G401 (cell line): ENCODE results near the gene BORCS5. TPM values are rescaled to one million over a fixed set of nuclear protein-coding genes. Genes with fewer than 3 reads are reported as not detected.

Experiments used
- DNase-seq: peaks from one replicate; pipeline ENCODE4 v3.0.0-alpha.2; 2015; ENCODE audit warnings: low spot score
- in situ Hi-C: cut with HindIII; loops from 2 replicates; pipeline ENCODE4 v1.10.0; 2016; ENCODE audit warnings: low sequenced_read_pairs, mixed read lengths
- total RNA-seq: library from RNA; depleted of rRNA; stranded (reverse); fragments of >200 nt; shearing (Covaris generic); gene quantifications from 2 replicates; pipeline ENCODE4 v1.2.3, GENCODE V29; 2014

BORCS5 gene
- total RNA-seq, 1 experiment from 2014 or later: 5.1 TPM

DNA sequence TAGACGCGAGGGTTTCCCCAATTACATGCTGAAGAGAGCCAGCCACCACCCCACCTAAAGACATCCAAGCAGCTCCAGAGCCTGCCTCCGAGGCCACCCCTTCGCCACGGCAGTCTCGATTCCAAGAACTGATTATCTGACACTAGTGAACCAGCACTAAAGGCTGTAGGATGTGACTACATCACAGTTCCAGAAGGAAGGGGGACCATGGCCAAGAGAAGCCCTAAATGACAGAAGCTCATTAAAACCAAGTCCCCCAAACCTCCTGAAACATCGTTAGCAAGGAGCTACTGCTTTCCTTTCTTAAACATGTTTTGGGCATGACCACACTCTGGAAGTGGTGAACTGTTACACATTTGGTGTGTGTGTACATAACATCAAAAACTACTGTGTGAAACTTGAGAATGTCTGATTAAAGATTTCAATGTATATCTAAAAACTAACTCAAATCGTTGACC is 117.6 kb downstream of the BORCS5 start:
- DNase-seq: no peak
- in situ Hi-C loops: no loop called here

DNA sequence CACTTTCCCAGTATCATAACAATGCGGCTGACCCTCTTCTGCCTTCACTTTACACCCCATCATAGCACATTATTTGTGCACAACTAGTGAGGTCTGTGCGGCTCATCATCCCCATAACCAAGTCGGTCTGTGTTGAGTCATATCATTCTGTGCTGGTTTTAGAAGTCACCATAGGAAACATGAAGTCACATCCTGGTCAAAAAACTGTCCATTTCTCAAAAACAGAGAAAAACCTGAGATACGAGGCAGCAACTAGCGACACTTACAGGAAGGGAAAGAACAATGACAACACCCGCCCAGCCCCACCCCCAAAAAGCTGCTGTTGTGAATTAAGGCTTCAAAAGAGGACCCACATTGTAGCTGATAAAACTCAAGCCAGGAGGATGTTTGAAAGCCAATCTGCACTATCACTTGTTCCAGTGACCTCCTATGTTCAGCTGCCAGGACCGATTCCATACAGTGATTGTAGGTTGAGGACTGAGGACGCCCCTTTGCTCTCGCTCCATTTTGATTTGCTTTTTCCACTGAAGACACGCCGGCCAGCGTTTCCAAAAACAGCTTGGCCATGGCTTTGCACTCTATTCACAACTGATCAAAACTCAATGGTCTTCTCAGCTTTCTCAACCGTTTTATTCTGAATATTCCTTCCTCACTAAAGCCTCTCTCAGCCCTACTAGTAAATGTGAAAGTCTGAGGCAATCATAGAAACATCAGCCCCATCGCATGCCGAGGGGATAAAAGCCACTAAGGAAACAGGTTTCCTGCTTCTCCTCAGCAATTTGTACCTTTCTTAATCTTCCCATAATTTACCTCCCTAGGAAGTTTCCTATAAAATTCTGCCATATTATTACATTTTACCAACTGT is 118.3 kb downstream of the BORCS5 start:
- in situ Hi-C loops: no loop called here
- no peak for DNase-seq

DNA sequence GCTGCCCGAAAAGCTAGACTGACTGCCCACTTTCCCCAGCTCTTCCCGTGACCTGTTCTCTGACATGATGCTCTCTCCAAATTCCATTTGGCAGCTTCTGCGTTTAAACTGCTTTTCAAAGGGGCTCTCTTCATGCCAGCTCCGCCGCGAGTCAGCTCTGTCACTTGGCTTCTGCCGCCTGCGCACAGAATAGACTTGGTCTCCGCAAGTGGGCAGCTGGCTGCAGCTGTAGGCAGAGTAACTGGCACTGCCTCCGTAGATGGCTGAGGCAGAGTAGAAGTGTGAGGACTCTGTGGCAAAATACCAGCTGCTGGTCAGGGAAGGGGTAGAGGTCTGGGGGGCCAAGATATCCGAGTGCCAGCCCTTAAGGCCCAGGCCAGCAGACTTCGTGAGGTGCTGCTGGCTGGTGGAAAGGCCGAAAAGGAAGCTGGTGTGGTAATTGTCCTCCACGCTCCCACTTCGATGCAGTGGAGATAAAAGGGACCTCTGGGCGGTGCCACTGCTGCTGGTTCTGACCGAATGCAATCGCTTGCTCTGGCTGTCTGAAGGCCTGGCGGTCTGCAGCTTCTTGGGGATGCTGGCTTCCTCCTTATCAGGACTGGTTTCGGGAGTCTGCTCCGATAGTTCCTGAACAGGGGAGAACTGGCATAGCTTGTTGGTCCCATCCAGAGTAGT is 120.1 kb downstream of the BORCS5 start:
- DNase-seq: peak; percentile 27
- in situ Hi-C loops: no loop called here

DNA sequence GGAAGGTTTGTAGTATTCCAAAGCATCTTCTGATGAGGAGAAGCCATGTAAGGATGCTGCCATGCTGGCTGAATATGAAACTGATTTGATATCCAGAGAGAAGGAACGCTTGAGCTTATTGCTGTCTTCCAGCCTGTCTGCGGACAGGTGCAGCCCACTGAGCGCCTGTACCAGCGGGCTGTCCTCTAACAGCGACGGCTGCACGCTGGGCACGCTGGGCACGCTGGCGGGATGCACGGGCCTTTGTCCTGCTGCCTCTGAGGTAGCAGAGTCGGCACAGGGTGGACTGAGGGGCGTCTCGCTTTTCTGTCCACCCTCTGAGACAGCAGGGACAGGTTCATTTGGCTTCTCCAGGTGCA is 120.6 kb downstream of the BORCS5 start:
- DNase-seq: no peak
- in situ Hi-C loops: no loop called here

DNA sequence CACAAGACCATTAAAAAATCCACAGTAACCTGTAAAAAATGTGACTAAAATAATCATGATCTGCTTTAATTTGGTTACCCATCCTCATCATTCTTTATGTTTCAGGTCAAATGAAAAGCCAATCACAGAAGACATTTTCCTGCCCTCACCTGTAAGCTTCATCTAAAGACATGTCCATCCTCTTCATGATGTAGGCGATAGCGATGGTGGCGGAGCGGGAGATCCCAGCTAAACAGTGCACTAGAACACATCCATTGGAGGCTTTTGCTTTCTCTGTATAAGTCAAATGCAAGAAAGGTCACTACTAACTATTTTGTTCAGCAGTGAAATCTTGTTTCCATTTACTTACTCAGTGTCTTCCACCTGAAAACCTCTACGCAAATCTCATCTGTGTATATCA is 123.2 kb downstream of the BORCS5 start:
- in situ Hi-C loops: no loop called here
- no peak for DNase-seq

DNA sequence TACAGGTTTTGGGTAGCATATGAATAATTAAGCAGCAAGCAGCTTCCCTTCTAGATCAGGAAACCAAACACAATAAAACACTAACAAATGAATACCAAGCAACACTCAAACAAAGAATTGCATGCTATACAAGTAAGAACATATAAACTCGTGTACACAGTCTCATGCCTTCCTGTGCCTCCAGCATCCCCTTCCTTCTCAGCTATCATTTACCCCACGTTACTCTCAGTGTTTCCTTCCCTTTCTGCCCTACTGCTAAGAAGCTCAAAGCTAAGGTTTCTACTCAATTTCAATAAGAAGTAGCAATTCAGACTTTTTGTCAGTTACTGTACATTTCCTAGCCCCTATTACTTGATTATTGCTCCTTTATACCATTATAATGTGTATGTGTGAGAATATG is 124.8 kb downstream of the BORCS5 start:
- in situ Hi-C loops: no loop called here
- DNase-seq: no peak

DNA sequence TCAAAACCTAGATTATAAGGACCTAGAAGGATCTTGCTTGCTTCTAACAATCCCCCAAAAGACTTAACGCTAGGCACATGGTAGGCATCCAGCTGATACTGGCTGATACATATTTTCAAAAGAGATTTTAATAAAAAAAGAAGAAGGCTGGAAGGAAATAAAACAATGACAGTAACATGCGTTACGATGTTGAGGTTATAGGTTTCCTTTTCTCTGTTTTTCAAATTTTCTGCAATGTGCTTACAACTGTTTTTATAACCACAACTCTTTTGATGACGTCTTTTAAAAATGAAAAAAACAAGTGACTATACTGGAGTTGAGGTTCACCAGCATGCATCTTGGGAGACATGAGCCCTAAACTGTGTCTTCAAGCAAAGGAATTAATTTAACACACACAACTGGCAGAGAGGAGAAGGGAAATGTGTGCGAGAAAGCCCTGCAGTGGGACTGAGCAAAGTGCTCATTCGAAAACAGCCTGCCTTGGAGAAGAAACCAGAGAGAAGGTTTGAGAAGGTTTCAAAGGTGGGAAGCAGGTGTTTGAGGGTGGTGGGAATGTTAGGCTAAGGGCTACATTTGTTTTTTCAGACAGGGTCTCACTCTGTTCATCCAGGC is 125.4 kb downstream of the BORCS5 start:
- in situ Hi-C loops: no loop called here
- DNase-seq: no peak

DNA sequence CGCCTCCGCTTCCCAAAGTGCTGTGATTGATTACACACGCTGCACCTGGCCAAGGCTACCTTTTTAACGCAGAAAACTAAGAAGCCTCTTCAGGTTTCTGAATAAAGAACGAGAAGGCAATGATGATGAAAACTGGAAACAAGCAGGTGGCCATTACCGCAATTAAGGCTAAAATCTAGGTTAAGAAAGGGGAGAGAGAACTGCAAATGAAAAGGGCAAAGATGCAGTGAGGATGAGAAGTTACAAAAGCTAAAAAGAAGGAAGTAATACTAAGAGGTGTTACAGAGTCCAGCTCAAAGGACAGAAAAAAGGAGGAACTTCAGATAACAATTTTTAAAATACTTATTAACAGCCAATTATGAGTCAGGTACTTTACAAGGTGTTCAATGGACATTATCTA is 126.1 kb downstream of the BORCS5 start:
- in situ Hi-C loops: no loop called here

DNA sequence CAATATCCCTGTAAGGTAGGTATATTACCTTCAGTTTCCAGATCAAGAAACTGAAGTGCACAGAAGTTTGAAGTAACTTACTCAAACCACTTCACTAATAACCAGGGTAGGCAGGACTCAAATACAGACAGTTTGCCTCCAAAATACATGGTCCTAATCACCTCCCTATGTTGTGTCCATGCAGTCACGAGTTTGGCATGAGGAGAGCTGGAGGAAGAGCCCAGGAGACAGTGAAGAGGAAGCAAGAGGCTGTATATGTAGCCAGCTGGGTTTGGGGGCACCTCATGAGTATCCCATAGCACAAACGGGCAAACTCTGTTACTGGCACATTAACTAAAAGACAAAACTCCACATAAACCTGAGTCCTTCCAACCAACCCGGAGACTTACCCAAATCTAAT is 126.6 kb downstream of the BORCS5 start:
- DNase-seq: no peak
- in situ Hi-C loops: no loop called here

More for the DNA sequence above, 126.1 kb downstream of the BORCS5 start:
- no peak for DNase-seq

DNA sequence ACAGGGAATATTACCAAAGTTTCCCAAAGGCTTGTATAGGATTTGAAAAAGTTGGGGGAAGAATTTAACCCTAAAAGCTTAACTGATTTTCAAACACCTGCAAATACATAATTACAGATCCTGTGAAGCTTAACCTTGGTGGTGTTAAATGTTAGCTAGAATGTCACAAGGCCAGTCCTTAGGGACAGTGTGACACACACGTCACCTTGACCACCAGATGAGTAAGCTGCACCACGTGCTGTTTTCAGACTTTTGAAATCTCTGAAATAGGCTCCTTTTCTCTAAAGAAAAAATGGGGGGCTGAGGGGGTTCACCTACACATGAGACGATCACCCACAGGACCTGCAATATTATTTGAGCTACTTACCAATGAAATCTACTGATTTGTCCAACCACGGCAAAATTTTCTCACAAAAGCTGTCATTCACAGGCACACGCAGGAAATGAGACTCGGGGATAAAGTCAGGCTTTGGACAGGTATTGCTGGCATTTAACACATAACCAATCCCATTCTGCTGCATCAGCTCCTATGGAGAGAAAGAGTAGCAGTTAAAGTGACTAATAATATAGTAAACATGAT is 129.9 kb downstream of the BORCS5 start:
- no peak for DNase-seq
- in situ Hi-C loops: no loop called here

DNA sequence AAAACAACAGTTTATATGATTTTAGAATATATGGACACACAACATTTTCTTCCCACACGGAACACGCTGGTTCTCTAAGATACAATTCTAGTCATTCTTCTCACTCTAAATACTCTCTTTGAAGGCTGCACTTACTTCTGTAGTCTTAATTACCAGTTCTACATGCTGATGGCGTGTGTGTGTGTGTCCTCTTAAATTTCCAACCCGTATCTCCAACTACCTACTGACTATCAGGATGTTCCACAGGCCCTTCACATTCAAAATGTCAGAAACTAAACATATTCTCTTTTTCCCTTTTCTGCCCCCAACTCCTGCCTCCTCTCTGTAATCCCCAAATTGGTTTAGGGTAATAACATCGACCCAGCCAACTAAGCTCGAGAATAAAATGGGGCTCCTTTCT is 130.6 kb downstream of the BORCS5 start:
- in situ Hi-C loops: no loop called here
- DNase-seq: no peak

DNA sequence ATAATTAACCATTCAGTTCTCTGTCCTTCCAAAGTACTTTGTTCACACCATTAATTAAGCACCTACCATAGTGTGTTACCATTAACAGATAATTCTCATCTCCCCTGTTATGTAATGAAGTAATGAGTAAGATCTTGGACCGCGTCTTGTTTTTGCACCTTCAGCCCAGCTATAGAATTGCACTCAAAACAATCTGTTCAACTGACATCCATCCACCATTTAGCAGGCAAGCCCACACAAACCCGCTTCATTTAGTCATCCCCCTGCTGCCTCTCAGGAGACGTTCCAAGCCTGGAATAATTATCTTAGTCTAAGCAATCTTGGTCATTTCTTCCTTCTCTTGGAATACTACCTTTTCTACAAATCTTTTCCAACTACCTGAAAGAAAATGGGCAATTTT is 131.4 kb downstream of the BORCS5 start:
- in situ Hi-C loops: no loop called here
- no peak for DNase-seq

DNA sequence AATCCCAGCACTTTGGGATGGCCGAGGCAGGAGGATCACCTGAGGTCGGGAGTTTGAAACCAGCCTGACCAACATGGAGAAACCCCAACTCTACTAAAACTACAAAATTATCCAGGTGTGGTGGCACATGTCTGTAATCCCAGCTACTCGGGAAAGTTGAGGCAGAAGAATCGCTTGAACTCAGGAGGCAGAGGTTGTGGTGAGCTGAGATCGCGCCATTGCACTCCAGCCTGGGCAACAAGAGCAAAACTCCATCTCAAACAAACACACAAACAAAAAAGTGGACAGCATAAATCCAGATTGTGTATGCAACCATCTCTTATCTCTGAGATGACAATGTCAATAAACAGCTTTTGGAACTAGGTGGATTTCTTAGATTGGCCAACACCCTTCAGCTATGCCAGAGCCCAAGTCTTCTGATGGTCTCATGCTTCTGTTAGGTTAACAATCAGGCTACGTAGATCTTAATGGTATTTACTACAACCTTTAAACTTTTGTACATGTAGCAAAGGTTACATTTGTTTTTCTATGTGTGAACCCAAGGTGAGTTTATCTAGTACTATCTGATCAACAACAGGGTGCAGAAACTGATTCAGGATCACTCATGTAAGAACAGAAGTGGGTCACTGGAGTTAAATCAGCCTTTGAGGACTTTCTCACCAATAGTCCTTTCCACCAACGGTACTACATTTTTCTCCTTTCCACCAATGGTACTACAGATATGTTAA is 132.1 kb downstream of the BORCS5 start:
- in situ Hi-C loops: no loop called here
- DNase-seq: no peak

DNA sequence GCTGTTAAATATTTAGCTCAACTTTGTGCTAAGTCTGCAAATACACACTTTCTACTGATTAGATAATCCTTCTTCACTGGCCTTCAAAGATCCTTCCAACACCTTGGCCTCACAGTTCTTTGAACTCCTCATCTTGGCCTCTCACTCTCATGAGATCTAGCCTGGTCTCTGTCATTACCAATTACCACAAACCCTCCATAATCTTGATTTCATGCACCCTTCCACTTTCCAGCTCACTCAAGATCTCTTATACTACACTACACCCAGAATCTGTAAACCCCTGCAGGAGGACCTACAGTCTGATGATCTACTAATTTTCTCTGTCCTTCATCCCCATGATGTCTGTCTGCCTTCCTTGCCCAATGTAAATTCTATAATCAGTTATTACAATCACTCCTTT is 134.7 kb downstream of the BORCS5 start:
- no peak for DNase-seq
- in situ Hi-C loops: no loop called here

DNA sequence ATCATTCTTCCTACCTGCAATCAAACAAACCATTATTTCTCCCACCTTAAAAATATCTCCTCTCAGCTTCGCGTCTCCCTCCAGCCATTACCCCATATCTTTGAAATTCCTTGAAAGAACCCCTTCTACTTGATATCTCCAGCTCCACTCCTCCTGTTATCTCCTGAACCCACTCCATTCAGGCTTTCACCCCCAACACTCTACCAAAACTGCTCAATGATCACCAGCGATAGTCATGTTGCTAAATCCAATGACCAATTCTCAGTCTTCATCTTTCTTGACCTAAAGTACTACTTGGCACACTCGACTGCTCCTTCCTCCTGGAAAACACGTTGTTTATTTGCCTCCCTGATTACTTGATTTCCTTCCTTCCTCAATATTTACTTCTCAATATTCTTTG is 135.7 kb downstream of the BORCS5 start:
- in situ Hi-C loops: no loop called here
- no peak for DNase-seq

DNA sequence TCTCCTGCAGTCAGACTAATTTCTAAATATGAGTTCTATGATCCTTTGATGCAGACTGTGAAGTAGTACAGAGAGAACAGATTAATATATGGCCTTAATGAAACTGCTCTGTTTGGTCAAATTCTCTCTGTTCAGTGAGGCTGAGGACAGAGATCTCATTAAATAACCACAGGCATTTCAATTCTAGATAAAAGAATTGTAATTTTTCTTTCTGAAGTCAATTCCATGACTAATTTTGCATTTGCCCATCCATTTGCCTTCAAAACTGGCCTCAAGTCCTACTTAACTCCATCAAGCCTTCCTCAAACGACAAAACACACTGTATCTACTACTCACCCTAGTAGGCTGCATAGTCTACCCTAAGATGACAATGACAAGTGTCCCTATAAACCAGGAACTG is 138.7 kb downstream of the BORCS5 start:
- in situ Hi-C loops: no loop called here
- no peak for DNase-seq

DNA sequence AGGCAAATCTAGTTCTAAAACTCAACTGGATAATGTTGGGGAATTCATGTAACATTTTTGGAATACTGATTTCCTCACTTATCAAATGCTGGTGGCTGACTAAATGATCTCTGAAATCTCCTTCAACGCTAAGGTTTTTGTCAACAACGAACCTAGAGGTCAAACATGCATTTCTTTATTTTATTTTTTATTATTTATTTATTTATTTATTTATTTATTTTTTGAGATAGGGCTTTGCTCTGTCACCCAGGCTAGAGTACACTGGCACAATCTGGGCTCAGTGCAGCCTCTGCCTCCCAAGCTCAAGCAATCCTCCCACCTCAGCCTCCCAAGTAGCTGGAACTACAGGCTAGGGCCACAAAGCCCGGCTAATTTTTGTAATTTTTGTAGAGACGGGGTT is 141.3 kb downstream of the BORCS5 start:
- in situ Hi-C loops: no loop called here

DNA sequence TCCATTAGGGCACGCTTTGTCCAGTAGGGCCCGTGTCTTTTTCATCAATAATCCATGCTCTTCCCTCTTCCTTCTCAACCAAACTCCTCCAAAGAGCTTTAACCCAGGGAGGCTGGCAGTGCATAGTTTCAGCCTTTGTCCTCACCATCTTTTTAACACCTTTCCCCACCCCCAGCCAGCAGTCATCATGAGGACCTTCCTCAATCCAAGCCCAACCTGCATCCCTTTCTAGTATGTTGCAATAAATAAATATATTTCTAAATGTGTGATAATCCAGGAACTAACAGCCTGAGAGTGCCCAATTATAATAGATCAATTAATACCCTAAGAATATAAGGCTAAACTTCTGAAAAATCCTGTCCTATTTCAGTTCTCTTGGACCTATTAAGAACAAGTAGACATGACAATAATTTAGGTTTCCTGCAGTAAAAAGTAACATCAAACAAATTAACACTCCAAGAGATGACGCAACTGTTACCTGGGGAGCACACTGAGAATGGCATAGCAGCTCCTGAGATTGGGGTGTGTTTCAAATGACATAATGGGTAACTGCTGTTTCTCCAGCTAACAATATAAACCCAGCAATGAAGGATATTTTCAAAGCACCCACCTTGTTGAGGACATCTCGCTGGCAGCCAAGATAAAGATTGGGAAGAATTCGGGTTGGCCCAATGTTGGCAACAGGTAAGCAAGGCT is 143.2 kb downstream of the BORCS5 start:
- DNase-seq: no peak
- in situ Hi-C loops: no loop called here

More for the DNA sequence above, 141.3 kb downstream of the BORCS5 start:
- DNase-seq: no peak

DNA sequence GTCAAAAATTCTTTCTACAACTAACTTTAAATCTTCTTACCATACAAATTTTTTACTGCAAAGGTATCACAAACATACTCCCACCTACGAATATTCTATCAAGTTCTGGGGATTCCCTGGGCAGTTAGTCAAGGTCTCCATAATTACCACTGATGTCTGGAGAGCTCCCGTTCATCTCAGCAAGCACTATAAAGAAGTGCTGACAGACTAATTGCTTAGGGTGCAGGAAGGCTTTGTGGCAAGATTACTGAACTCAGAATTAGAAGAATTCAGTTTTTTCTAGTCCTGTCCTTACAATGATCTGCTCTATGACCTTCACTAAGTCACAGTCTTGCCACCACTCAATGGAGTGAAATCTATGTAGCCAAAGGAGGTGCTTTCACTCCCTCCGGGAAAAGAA is 144.2 kb downstream of the BORCS5 start:
- no peak for DNase-seq
- in situ Hi-C loops: no loop called here
